LNCAP (cell line): ENCODE data around the gene PLA2G4E.
A peak's percentile ranks its signal among the peaks of the same experiment; 100 is the strongest.

ENCODE experiments used
- TF ChIP-seq, protein P1 (sequence below): fragments of 450-650 bp; IDR thresholded peaks from 2 replicates; pipeline ENCODE4 v1.5.1; 2017; ENCODE audit warnings: mild to moderate bottlenecking

The PLA2G4E gene

DNA sequence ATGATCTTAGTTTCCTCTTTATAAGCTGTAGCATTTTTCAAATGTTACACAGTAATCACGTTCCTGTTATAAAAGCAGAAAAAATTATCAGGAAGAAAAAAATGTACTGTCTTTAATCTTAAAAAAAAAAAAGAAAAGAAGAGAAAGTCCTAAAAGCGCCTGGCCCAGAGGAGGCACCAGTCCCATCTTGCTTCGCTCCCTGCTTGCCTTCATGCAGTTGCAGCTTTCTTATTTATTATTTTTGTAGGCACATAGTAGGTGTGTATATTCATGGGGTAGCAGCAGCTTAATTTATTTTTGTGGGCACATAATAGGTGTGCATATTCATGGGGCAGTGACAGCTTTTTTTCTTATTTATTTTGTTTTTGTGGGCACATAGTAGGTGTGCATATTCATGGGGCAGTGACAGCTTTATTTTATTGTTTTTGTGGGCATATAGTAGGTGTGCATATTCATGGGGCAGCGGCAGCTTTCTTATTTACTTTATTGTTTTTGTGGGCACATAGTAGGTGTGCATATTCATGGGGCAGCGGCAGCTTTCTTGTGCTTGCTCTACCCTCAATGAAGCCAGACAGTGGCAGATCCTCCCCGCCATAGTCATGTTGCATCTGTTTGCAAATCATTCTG lies 43.0 kb downstream of the PLA2G4E start:
- TF ChIP-seq, protein P1, sequence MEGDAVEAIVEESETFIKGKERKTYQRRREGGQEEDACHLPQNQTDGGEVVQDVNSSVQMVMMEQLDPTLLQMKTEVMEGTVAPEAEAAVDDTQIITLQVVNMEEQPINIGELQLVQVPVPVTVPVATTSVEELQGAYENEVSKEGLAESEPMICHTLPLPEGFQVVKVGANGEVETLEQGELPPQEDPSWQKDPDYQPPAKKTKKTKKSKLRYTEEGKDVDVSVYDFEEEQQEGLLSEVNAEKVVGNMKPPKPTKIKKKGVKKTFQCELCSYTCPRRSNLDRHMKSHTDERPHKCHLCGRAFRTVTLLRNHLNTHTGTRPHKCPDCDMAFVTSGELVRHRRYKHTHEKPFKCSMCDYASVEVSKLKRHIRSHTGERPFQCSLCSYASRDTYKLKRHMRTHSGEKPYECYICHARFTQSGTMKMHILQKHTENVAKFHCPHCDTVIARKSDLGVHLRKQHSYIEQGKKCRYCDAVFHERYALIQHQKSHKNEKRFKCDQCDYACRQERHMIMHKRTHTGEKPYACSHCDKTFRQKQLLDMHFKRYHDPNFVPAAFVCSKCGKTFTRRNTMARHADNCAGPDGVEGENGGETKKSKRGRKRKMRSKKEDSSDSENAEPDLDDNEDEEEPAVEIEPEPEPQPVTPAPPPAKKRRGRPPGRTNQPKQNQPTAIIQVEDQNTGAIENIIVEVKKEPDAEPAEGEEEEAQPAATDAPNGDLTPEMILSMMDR = no peak

DNA sequence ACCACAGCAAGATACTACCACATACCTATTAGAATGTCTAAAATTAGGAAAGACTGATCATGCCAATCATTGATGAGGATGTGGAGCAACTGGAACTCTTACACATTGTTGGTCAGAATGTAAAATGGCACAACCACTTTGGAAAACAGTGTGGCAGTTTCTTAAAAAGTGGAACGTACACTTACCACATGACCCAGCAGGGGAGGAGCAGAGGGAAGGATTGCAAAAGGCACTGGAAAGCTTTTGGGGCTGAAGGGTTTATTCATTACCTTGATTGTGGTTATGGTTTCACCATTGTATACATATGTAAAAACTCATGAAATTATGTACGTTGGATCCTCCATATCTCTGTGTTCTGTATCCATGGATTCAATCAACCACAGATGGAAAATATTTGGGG lies 45.2 kb downstream of the PLA2G4E start:
- TF ChIP-seq, protein P1 = no peak

DNA sequence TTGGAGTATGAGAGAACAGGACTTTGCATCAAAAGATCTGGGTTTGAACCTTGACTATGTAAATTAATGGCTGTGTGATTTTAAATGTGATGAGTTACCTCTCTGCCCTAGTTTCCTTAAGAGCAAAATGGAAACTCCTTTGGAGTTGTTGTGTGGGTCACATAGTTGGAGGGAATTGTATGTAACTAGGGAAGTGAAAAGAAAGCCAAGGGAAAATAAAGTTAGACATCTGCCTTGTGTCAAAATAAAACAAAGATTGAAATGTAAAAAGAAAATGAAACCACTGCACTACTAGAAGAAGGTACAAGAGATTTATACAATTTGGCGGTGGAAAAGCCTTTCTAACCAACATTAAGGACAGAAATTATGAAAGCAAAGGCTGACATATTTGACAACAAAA lies 46.8 kb downstream of the PLA2G4E start:
- TF ChIP-seq, protein P1 = no peak

DNA sequence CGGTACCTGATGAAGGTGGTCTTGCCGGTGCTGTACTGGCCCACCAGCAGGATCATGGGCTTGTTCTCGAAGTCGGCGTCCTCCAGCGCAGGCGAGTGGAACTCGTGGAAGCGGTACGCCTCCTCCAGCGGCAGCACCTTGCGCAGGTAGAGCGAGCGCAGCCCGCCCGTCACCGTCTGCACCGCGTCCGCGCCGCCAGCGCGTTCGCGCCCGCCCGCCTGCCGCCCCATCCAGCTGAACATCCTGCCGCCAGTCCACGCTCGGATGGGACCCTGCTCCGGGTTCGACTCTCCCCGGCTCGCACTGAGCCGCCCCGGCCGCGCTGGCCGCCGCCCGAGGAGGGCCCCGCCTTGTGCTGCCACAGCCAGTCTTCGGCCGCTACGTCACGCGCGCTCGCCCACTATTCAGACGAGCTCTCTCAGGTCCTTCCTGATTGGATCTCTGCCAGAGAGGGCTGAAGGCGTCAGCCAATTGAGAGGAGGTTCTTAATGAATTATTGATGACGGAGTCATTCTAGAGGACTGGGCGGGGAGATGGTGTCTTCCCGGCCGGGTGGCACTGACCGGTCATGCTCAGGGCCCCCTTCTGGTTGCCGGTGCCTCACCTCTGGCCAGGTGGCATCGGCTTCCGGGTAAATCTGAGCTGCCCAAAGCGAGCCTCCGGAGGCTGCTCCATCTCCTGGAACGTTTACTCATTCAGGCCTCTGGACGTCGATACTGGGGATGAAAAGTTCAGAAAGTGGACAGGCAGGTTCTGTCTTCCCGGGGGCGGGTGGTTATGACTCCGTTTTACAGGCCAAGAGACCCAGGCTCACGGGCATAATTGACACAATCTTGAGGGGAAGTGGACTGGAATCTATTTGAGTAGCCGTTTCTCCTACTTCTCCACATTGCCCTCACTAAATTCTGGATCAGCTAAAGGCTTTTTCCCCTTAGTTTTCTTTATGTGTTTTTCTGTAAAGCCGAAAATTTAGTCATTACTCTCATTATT lies 48.3 kb downstream of the PLA2G4E start, which contains the start of gene EHD4:
EHD4 (minus strand) TSS at position 305 of the 990 bp plus-strand sequence; CDS start at position 242, 63 bp downstream.
- TF ChIP-seq, protein P1 = peak; percentile 51; the same call in 1 of the 2 replicates

DNA sequence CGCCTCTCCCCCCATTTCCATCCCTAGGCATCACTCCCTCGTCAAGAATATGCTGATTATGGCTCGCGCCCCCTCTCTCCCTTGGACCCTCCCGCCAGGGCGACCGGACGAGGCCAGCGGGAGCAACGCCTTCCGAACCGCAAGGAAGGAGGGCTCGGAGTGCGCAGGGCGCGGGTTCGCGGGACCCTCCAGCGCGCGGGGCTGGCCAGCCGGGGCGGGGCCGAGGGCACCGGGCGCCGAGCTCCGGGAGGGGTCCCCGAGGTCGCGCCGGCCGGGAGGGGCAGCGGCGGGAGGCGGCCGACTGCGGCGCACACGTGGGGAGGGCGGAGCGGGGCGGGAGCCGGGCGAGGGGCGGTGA lies 49.0 kb downstream of the PLA2G4E start:
- TF ChIP-seq, protein P1 = no peak

DNA sequence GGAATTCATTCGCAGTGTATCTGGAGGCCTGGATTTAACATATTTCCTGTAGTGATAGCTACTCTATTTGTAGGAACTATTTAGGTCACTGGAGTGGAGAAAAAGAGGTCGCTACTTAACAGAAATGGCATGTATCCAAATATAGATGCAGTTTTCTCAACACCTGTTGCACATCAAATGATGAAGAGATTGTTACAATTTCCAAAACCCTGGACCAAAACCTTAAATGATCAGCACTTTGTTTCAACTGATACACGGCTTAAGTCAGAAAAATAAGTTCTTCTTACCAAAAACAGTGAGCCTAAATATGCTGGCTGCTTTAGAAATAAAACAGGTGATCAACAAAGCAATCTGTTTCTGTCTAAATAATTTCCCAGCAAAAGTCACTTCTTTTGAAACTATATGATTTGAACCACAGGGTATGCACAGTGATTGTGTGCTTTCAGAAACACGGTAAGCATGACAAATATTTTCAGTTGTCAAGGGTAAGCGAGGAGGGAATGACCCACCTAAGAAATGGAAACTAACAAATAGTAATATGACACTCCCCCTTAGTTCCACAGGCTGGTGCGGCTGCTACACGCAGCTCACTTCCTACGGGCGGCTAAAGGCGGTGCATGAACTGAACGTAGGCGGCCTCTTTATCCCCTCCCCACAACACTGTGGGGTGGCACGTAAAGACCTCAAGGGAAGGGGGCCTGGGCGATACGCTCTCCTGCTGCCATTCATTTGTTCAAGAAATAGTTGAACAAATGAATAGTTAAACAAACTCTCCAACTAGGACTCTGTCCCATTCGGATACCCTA lies 49.5 kb downstream of the PLA2G4E start:
- TF ChIP-seq, protein P1 = no peak

DNA sequence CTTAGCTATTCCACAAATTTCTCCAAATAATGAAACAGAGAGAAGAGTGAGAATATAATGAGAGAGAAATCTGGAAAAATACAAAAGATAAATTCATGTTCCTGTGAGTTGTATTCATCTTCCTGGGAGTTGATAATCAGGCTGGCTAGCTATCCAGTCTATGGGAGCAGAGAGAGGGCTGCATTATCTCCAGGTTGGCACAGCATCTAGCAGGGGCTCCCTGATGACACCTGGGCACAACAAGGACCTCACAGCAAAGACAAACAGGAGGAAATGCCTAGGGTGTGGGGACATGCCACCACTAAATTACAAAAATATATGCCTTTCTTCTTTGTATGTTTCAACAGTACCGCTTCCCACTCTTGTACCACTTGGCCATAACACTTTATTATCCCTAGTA lies 50.4 kb downstream of the PLA2G4E start:
- TF ChIP-seq, protein P1 = no peak
